ENCODE measurements around the gene RGS9. TPM values are rescaled to one million over a fixed set of nuclear protein-coding genes. Genes with fewer than 3 reads are reported as not detected.

RGS9 gene
- total and polyA plus RNA-seq, 10 of the 15 experiments (the other 5 are each of a cell fraction or from before 2014, with no cell fraction given): 1.1 to 10.6 (median 5.6) TPM

- TF ChIP-seq SMAD1 (IDR thresholded peaks at IDR 0.05; ENCODE audit: low read depth, partially characterized antibody): peak; percentile 29
- TF ChIP-seq EZH2 (IDR thresholded peaks at IDR 0.05; ENCODE audit: borderline replicate concordance, control insufficient read depth, low read depth, low read length): no peak
- no peak for TF ChIP-seq ATF3 (IDR thresholded peaks at IDR 0.05; ENCODE audit: borderline replicate concordance, extremely low read depth, low read depth, low read length)
- no peak for TF ChIP-seq IRF3 (IDR thresholded peaks at IDR 0.05)
- 0 out of 2 replicates have a peak, but pooled peaks have one; percentile 39 for TF ChIP-seq ELK1 (IDR thresholded peaks at IDR 0.05; ENCODE audit: low read depth, low read length)
- TF ChIP-seq SPI1 (IDR thresholded peaks at IDR 0.05; ENCODE audit: borderline replicate concordance, insufficient read depth, low read depth, low read length): peak; percentile 54; the same call in 1 of the 2 replicates
- TF ChIP-seq BMI1 (IDR thresholded peaks at IDR 0.05; ENCODE audit: borderline replicate concordance): no peak
- no peak for TF ChIP-seq SKIL (IDR thresholded peaks at IDR 0.05; ENCODE audit: low read depth, poor library complexity, severe bottlenecking)
- TF ChIP-seq PML (IDR thresholded peaks at IDR 0.05; ENCODE audit: low read length): peak; percentile 34; the same call in 1 of the 2 replicates
- no peak for TF ChIP-seq USF2 (IDR thresholded peaks at IDR 0.05; ENCODE audit: borderline replicate concordance, low read depth, low read length)
- no peak for TF ChIP-seq SP1 (IDR thresholded peaks at IDR 0.05; ENCODE audit: low read depth, low read length)
- TF ChIP-seq ASH2L (IDR thresholded peaks at IDR 0.05; ENCODE audit: borderline replicate concordance, low read depth): no peak
- TF ChIP-seq MTA3 (IDR thresholded peaks at IDR 0.05; ENCODE audit: borderline replicate concordance, low read length): no peak
- peak; percentile 78; the same call in 2 of the 3 replicates for TF ChIP-seq POU2F2 (IDR thresholded peaks at IDR 0.05; ENCODE audit: borderline replicate concordance, low read depth, low read length)
- peak in 1 of 2 experiments; percentile 70; a peak in 2 of 4 replicates for TF ChIP-seq SRF (IDR thresholded peaks at IDR 0.05; ENCODE audit: low read depth in 2 of 2, low read length in 2 of 2)
- TF ChIP-seq MEF2B (IDR thresholded peaks at IDR 0.05; ENCODE audit: partially characterized antibody, poor library complexity, severe bottlenecking): no peak
- TF ChIP-seq ATF7 (IDR thresholded peaks at IDR 0.05; ENCODE audit: low read depth): no peak
- TF ChIP-seq RAD51 (IDR thresholded peaks at IDR 0.05): no peak
- TF ChIP-seq CREB1 (IDR thresholded peaks at IDR 0.05; ENCODE audit: low read depth): peak; percentile 39; the same call in 1 of the 2 replicates
- TF ChIP-seq E4F1 (IDR thresholded peaks at IDR 0.05; ENCODE audit: borderline replicate concordance, partially characterized antibody): no peak
Observed at GRCh38 chr17:65122836-65123756, 14.1 kb upstream of the RGS9 start (continued).

Data from GM12878 (cell line).